ENCODE results near the gene HTR1A. TPM values are rescaled to one million over a fixed set of nuclear protein-coding genes. Genes with fewer than 3 reads are reported as not detected.

The HTR1A gene
- under 1 TPM in 1 of 6 experiments, not detected in 5; 0.18 TPM for total RNA-seq
- long read RNA-seq = 0 reads

DNA sequence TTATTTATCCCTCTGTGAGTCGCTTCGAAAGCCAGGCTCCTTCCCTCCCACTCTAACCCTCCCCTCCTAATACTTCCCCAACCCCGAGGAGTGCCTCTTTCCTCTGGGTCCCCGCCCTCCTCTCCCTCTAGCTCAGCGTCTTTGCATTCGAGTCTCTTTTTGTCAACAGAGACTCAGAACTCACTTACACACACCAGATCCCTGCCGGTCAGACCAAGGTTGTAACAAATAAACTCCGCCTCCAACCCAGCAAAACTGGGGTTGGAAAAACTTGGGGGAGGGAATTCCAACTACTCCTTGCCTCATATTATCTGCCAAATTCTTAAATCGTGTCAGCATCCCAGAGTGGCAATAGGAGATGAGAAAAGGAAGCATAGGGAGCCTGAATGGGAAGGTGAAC lies at the start of gene HTR1A:
Gene HTR1A (minus strand): TSS at position 167 of the 400 bp plus-strand sequence. CDS start 726 bp downstream, outside the sequence.
- Histone ChIP-seq H3K4me1 (no peaks in the 10 kb centered on the region), H3K27me3 (peaks cover 0 to 7% of the 10 kb centered on the region in 2 donors), H3K9me3 (no peaks in the 10 kb centered on the region), H3K4me3 (no peak within 1 kb of the TSS), H3K36me3 (no peaks in the 10 kb centered on the region), H3K27ac (no peak within 1 kb of the TSS)
- 6% methylated on average over 9 of the region's 9 CpGs for WGBS (ENCODE audit: insufficient coverage, low coverage, low lambda C conversion rate, missing lambda C conversion rate)
- intact Hi-C loops (cut with DNase I) = loop anchor here in 1 of 2 donors (5.0 kb wide), 1 partner anchor 560 kb away; no protein-coding TSS in a partner anchor
- DNase-seq (no peak), ATAC-seq (no peak)
- no peak for TF ChIP-seq CTCF (IDR thresholded peaks at IDR 0.05)
- TF ChIP-seq POLR2A (IDR thresholded peaks at IDR 0.05) = no peak

GRCh38 chr5:64003966-64004365 lies 41.7 kb upstream of the HTR1A start:
- Histone ChIP-seq H3K4me3 (no peak overlapping the region), H3K4me1 (no peaks in the 10 kb centered on the region), H3K36me3 (no peaks in the 10 kb centered on the region), H3K27ac (no peak overlapping the region), H3K27me3 (no peaks in the 10 kb centered on the region), H3K9me3 (no peaks in the 10 kb centered on the region)
- intact Hi-C loops (cut with DNase I) = no loop called here
- no peak for DNase-seq
- 43% methylated on average over 3 of the region's 3 CpGs for WGBS (ENCODE audit: insufficient coverage, low coverage, low lambda C conversion rate, missing lambda C conversion rate)
- TF ChIP-seq CTCF (IDR thresholded peaks at IDR 0.05) (no peak), POLR2A (IDR thresholded peaks at IDR 0.05) (no peak)
- no peak for ATAC-seq

DNA sequence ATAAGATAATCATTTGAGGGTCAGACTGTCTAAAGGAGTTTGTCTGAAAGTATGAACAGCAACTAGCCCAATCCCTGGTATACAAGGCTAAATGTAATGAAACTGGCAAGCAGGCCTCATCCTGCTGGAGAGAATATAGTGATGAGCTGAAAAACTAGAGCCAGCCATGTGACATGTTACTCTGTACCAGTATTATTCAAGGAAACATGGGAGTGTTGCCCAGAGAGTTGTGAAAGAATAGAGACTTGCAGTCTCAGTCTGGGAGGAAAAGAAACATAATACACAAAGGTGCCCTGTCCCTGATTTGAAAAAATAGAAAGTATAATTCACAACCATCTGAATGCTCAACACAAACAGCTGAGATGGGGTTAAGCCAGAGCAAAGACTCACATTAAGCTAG lies 37.9 kb upstream of the HTR1A start:
- no peak for DNase-seq
- no peak overlapping the region for H3K4me3 ChIP-seq
- TF ChIP-seq CTCF (IDR thresholded peaks at IDR 0.05) (no peak), POLR2A (IDR thresholded peaks at IDR 0.05) (no peak)
- intact Hi-C loops (cut with DNase I) = no loop called here
- no peak for ATAC-seq
- H3K36me3 ChIP-seq = no peaks in the 10 kb centered on the region
- no peaks in the 10 kb centered on the region for H3K9me3 ChIP-seq
- no peak overlapping the region for H3K27ac ChIP-seq
- no peaks in the 10 kb centered on the region for H3K27me3 ChIP-seq
- H3K4me1 ChIP-seq = no peaks in the 10 kb centered on the region

- Histone ChIP-seq H3K36me3 (no peaks in the 10 kb centered on the region), H3K4me1 (no peaks in the 10 kb centered on the region), H3K9me3 (no peaks in the 10 kb centered on the region), H3K27me3 (no peaks in the 10 kb centered on the region), H3K27ac (no peak overlapping the region), H3K4me3 (no peak overlapping the region)
- no peak for TF ChIP-seq POLR2A (IDR thresholded peaks at IDR 0.05)
- TF ChIP-seq CTCF (IDR thresholded peaks at IDR 0.05) = no peak
- no peak for DNase-seq
- intact Hi-C loops (cut with DNase I) = no loop called here
- no peak for ATAC-seq
These were observed 24.8 kb upstream of the HTR1A start for GRCh38 chr5:63987053-63987452.

- no peak for TF ChIP-seq POLR2A (IDR thresholded peaks at IDR 0.05)
- no peak for TF ChIP-seq CTCF (IDR thresholded peaks at IDR 0.05)
- Histone ChIP-seq H3K4me3 (no peak overlapping the region), H3K9me3 (no peaks in the 10 kb centered on the region), H3K27me3 (no peaks in the 10 kb centered on the region), H3K4me1 (no peaks in the 10 kb centered on the region), H3K27ac (no peak overlapping the region), H3K36me3 (no peaks in the 10 kb centered on the region)
- WGBS (ENCODE audit: insufficient coverage, low coverage, low lambda C conversion rate, missing lambda C conversion rate) = 21% methylated on average over 2 of the region's 2 CpGs
- DNase-seq (no peak), ATAC-seq (no peak)
- intact Hi-C loops (cut with DNase I) = no loop called here
These were observed 19.6 kb upstream of the HTR1A start for GRCh38 chr5:63981864-63982263.
